ENCODE data around the gene ZNF579.

Gene ZNF579

DNA sequence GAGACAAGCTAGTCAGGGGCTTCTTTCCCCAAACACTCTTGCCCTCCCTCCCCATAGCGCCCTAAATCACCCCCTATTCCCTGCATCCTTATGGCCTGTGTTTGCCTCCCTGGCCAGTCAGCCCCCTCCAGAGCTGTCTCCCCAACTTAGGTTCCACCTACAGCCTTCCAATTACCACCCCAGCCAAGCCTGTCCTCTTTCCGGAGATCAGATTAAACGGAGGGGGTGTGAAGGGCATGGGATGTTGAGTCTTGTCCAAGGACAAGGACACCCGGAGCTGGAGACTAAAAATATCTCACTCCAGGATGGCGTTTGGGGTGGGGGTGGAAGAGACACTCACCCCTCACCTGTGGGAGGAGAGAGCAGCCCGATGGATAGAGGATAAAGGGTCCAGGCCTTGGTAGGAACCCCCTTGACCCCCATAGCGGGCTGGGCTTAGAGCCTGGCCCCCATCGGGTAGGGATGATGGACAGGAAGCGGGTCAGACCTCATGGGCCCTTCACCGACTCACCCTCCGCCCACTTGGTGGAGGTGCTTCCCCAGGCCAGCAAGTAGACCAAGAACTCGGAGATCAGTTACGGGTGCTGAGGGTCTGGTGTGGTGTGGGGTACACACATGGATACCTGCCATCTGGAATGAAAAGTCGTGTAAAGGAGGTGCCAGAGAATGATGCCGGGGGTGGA, 30.8 kb upstream of the ZNF579 start:
- no peak for DNase-seq

DNA sequence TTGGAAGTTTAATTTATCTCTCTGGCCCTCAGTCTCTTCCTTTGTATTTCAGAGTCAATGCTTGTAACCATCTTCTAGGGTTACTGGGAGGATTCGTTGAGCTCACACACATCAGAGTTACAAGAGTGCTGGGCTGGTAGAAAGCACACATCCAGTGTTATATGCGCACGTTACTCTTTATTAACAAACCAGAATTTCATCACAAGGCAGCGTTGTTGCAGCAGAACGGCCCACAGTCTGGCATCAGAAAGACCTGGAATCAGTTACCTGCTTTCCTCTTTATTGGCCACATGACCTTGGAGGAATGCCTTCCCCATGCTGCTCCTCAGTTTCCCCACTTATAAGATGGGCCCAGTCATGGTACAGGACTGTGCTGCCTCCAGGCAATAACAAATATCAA, 28.7 kb upstream of the ZNF579 start:
- DNase-seq: no peak

DNA sequence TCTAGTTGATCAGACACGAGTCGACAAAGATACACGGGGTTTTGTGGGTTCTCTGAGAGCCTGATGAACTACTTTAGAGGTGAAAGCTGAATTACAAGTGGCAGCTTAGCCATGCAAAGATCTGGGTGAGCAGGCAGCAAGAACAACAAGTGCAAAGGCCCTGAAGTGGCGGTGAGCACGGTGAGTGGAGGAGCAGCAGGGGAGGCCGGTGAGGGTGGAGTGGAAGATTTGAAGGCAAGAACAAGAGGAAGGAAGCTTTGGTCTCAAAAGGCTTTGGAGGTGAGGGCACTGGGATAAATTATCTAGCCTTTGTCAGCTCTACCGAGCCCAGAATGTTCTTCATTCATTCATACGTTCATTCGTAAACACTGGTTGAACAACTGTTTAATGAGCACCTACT, 26.2 kb upstream of the ZNF579 start:
- DNase-seq: no peak

DNA sequence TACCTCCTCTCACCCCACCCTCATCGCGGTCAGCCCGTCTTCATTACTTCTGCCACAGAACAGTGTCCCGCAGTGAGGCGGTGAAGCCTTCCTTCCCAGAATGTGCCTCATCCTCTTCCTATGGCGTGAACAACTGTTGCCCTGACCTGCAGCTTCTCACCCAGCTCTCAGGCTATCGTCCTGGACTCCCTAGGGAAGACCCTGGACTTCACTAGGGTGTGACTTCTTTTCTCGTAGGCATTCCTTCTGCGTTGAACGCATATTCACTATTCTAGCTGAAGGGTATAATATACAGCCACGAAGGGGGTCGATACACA, 25.8 kb upstream of the ZNF579 start:
- DNase-seq: no peak

DNA sequence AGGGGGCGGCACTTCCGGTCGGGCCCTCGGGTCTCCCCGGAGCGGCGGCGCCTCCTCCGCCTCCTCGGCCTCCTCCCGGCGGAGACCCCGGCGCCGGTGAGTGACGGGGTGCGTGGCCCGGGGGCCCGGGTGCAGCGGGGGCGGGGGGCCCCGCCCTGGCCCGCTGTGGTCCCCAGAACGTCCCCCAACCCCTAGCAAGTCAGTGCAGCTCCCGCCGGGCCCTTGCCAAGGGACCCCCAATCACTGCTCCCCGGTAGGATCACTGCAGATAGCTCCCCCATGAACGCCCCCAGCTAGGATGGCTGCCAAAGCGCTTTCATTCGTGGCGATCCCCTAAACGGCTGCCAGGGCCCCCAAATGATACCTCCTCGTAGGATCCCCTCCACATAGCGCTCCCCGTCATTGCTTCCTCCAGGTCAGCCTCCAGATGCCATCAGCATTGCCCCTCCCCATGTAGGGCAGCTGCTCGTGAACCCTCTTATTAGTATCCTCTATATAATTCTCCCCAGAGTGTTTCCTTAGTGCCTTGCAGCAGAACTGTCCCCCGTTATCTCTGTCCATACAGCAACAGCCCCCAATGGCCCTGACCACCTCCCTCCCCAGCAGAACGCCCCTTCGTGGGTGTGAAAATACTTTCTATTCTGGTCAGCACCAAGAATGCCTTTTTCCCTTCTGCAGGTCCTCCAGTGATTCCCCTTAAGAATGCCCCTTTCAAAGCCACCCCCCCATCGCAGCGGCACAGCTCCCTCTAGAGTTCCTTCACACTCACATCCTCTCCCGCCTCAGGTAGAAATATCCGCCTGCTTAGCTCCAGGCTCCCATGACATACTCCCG, 25.2 kb upstream of the ZNF579 start, which contains the start of gene ZNF865:
ZNF865 (plus strand) TSS at position 11 of the 834 bp plus-strand sequence. CDS start 7,972 bp downstream, outside the sequence.
- peak; percentile 48 to 75 for DNase-seq

DNA sequence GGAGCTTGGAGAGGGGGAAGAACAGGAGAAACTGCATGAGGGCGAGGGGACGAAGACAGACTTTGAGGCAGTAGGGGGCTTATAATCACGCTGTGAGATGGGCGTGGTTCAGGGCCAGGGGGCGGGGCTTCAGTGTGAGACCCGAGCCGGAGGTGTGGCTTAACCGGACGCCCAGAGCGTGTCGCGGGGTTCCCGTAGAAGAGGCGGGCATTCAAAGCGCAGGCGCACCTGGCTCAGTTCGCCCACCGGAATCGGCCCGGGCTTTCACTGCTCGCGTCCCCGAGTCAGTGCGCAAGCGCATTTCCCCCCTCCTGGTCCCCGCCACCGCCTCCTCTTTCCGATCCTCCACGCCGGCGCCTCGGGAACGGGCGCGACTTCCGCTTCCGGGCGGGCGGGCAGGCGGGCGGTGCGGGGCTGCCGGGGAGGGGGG, 24.6 kb upstream of the ZNF579 start:
- peak; percentile 85 to 89 for DNase-seq

DNA sequence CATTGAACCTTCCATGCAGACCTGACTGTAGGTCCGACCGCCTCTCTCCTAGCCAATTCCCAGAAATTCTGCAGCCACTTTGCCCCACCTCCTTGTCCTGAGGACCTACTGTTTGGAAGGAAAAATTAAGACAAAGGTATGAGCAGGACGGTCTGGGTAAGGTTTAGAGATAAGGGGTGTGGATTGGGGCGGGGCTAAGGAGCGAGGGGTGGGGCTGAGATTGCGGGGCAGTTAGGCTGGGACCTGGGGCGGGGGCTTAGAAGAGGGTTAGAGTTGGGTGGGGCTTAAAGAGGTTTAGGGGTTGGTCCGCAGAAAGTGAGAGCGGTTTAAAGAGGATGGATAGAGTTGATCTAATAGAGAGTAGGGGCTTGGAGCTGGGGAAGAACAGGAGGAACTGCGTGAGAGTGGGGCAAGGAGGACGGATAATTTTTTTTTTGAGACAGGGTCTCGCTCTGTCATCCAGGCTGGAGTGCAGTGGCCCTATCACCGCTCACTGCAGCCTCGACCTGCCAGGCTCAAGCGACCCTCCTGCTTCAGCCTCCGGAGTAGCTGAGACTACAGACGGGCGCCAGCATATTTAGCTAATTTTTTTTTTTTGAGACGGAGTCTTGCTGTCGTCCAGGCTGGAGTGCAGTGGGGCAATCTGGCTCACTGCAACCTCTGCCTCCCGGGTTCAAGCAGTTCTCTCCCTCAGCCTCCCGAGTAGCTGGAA, 23.1 kb upstream of the ZNF579 start:
- DNase-seq: no peak

DNA sequence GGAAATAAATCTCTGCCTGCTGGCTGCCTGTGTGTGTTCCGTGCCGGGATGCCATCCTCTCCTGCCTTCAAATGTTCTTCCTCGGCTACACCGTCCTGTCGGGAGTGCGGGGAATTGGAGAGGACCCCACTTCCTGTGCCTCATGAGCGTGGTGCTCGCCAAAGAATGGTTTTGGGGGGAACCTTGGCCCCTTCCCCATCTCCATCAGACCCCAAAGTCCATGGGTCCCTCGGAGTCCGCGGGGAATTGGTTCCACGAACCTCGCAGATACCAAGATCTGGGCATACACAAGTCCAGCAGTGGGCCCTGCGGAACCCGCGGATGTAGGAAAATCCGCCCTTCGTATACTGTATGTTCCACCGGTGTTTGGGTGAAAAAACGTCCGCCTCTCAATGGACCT, 22.5 kb upstream of the ZNF579 start:
- no peak for DNase-seq

DNA sequence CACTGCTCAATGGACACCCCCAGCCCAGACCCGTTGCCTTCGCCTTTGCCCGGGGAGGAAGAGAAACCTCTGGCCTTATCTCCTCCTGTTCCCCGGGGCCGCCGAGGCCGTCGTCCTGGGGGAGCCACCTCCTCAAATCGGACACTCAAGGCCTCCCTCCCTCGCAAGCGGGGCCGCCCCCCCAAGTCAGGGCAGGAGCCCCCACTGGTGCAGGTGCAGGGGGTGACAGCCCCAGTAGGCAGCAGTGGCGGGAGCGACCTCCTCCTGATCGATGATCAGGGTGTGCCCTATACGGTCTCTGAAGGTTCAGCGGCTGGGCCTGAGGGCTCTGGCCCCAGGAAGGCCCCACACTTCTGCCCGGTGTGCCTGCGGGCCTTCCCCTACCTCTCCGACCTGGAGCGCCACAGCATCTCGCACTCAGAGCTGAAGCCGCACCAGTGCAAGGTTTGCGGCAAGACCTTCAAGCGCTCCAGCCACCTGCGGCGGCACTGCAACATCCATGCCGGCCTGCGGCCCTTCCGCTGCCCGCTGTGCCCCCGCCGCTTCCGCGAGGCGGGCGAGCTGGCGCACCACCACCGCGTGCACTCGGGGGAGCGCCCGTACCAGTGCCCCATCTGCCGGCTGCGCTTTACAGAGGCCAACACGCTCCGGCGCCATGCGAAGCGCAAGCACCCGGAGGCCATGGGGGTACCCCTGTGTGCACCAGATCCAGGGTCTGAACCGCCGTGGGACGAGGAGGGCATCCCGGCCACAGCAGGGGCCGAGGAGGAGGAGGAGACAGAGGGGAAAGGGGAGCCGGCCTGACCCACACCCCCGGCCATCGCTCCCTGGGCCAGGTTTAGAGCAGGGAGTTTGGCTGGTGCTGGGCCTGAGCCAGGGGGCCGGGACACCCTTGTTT, 21.7 kb upstream of the ZNF579 start:
- no peak for DNase-seq

DNA sequence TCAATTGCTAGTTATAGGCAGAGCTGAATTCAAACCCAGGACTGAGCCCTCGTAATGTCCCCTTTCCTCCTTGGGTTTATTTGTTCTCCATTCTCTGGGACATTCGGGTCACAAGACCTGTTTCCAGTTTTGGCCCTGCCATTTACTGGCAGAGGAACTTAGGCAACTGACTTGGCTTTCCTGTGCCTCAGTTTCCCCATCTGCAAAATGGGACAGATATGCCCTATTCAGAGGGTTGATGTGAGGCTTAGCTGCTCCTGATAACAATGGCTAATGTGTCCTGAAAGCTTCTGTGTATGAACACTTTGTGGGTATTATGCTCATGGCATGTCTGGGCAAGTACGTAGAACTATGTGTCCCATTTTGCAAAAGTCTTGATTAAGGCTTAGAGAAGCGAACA, 20.4 kb upstream of the ZNF579 start:
- DNase-seq: no peak

DNA sequence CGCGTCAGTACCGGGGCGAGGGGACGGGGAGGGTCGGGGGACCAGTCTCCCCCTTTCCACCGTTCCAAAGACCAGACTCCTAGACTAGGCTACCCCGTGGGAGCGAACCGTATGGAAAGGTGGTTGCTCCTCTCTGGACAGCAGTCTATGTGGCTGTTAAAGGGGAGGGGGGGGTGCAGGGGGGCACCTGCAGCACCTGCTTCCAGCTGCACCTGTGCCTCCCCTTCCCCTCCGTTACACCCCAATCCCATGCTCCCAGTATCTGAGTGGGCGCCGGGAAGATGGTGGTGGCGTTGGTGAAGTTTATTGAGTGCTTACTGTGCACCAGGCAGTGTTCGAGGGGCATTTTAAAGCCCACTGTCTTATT, 20.0 kb upstream of the ZNF579 start:
- no peak for DNase-seq

DNA sequence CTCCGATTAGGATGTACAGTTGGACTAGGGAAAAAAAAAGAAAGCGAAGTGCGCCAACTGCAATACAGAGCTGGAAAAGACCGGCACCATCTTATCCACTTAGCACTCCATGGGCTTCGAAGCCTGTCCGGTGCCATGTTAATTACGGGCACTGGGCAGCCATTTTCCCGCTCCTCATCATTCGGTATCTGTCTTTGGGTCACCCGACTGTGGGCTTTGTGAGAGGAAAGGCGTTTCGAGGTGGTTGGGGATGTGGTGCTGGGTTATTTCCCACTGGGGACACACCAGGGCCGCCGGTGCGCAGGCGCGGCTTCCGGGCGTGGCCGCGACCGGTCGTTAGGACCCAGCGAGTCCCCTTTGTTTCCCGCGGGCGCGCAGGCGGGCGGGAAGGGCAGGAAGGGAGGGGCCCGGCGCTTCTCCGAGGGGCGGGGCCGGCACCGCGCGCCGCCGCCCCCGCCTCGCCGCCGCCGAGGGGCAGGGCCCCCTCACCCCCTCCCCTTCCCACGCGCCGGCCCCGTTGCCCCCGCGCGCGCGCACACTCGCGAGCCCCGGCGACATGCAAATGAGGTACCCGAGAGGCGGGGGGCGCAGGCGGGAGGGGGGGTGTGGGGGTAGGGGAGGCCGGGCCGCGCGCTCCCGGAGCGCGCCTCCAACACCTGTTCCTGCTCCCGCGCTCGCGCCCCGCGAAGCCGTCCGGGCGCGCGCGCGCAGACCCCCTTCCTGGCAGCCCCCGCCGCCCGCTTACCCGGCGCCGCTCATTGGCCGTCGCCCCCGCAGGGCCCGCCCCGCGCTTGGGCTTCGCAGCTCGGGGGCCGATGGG, 19.4 kb upstream of the ZNF579 start, which contains the start of gene ZNF524:
ZNF524 (plus strand) TSS at position 447 of the 820 bp plus-strand sequence. CDS start 1,825 bp downstream, outside the sequence.
- DNase-seq: peak; percentile 95 to 96

DNA sequence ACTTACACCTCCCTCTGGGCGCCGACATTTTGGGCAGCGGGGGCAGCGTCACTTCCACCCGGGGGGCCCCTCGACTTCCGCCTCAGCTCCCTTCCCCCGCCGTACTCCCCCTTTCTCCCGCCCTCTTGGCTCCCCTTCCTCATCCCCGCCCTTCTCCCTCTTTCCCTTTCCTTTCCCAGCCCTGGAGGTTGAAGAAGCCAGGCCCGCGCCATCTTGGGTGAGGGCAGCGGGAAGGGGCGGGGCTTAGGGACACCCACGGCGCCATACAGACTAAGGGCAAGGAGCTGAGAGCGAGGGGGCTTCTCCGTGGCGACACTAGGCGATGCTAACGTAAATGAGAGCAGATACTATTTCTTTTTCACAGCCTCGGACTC, 18.8 kb upstream of the ZNF579 start, which contains the start of gene FIZ1:
FIZ1 (minus strand) TSS at position 50 of the 374 bp plus-strand sequence. CDS start 1,652 bp downstream, outside the sequence.
- DNase-seq: peak; percentile 97 to 100

DNA sequence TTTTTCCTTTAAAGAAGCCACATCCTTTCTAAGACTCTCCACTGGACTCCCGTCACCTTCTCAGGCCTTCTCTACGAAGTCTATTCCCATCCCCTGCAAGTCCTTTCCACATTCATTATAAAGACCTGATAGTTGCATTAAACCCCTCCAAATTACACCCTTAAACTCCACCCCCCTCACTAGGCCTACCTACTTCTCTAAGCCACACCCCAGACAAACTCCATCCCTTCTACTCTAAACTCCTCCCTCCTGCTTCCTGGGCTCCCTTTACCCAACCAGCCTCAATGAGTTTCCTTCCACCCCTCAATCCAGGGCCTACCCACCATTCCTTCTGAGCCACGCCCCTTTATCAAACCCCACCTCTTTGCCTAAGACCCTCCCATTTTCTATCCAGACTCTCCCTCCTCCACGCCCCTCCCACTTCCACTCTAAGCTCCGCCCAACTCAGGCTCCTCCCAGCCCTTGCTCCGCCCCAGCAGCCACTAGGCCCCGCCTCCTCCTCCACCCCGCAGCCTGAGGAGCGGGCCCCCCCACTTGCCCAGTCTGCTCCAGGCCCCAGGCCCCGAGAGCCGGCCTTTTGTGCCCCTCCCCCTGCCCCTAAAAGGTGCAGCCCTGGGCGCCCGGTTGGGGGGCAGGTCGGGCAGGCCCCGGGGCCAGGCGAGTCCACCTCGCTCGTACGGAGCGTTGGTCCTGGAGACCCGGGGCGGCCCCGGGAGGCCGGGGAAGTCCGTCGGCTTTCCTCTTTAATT, 18.2 kb upstream of the ZNF579 start:
- peak; percentile 94 to 99 for DNase-seq

DNA sequence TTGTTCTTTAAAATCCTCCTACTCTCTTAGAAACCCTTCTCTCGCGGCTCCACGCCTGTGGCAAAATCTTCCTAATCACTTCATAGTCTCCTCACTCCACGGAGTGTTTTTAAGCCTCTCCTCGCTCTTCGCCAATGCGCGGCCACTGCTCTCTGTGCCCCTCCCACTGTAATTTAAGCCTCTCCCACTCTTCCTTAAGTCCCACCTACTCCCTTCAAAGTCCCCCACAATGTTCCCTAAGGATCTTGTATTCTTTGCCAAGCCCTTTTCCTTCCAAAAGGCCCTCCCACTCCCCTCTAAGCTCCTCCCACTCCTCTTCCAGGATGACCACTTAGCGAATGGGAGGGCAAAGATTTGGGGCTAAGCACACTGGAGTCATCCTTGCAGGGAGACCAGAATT, 17.4 kb upstream of the ZNF579 start:
- DNase-seq: no peak

DNA sequence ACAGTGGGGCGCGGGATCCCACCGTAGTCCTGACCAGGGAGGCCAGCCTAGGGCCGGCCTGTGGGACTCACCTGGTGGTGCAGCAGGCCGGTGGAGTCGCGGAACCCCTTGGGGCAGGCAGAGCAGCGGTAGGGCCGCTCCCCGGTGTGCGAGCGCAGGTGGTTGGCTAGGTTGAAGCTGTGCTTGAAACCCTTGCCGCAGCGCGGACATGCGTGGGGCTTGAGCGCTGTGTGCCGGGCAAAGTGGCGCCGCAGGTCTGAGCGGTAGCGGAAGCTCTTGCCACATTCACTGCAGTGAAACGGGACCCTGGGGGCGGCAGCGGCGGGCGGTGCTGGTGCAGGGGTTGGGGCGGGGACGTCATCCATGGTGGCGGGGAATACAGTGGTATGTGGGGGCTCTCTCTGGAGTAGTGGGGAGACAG, 16.9 kb upstream of the ZNF579 start:
- DNase-seq: no peak

DNA sequence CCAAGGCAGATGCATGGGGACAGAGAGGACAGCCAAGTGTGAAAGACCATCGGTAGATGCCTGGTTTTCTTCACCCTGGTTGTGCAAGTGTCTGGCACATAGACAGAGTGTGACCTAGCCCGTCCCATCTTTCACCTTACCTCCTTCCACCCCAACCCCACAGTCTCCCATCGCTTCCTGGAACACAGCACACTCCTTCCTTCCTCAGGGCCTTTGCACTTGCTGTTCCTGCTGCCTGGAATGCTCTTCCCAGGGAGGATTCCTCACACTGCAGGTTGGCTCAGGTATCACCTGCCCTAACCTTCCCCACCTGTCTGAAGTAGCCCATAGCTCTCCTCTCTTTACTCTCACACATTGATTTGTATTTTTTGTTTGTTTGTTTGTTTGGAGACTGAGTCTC, 15.7 kb upstream of the ZNF579 start:
- DNase-seq: no peak

DNA sequence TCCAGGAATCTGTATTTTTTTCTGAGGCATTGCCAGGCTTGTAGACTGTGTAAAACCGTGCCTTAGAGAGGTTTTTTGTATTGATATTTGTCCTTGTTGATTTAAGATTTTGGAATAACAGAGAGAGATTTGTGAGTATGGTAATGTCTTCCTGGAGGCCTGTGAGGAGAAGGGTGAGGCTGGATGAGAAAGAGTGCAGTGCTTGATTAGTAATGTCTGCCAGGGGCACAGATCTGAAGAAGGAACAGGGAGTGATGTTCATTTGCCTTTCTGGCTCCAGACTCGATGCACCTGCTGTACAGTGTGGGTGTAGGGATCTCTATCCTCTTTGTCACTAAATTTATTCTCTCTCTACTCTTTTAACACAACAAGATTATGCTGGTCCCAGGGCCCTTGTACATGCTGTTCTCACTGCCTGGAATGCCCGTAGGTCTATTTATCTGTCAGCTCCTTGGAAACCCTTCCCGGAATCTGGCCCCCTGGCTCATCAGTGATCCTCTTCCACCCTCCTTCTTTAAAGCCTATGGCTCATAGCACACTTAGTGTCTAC, 14.4 kb upstream of the ZNF579 start:
- DNase-seq: no peak

DNA sequence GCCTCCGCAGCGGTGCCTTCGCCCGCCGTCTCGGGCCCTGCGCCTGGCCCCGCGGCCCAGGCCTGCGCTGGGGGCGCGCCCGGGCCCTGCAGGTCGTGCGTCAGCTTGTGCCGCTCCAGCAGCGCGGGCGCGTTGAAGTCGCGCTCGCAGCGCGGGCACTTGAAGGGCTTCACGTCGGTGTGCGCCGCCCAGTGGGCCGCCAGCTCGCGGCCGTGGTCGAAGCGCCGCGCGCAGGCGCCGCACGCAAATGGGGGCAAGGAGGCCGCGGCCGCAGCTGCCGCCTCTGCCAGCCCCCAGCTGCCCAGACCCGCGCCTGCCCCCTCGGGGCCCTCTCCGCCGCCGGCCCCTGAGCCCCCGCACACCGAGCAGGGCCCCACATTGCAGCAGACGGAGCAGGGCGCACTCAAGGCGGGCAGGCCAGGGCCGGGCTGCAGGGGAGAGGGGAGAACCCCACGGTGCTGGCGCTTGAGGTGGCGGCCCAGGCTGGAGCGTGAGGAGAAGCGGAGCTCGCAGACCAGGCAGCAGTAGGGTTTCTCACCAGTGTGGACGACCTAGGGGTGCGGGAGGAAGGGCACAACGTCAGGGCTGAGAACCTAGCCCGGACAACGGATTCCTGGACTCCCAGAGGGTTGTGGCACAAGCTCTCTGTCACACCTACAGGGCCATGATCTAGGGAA, 12.6 kb upstream of the ZNF579 start:
- no peak for DNase-seq
